Bronchial epithelial cell (primary cell): Measurements from ENCODE around the gene PPOX. TPM values are rescaled to one million over a fixed set of nuclear protein-coding genes. Genes with fewer than 3 reads are reported as not detected.

ENCODE experiments used
- DNase-seq: peaks from one replicate; pipeline ENCODE4 v3.0.0-alpha.2; 2010; ENCODE audit warnings: low read depth
- FAIRE-seq: peaks from 2 replicates; lab custom pipeline; 2011; peaks lifted over from hg19 to GRCh38; lab: Jason Lieb, UNC
- H3K27me3 ChIP-seq: 2 replicates; pipeline ENCODE4 v1.5.1; 2011; ENCODE audit warnings: low read length; ENCODE audit not compliant: control insufficient read depth, insufficient read depth
- H3K36me3 ChIP-seq: 2 replicates; pipeline ENCODE4 v1.5.1; 2011; ENCODE audit warnings: low read length; ENCODE audit not compliant: control insufficient read depth, insufficient read depth
- H3K4me3 ChIP-seq: 2 replicates; pipeline ENCODE4 v1.5.1; 2011; ENCODE audit warnings: mild to moderate bottlenecking, low read depth, low read length, control low read depth
- total RNA-seq: library from RNA; depleted of rRNA; stranded (reverse); fragments of >200 nt; gene quantifications from 2 replicates; pipeline ENCODE4 v1.2.1, GENCODE V29; 2014
- TF ChIP-seq, protein P1 (sequence below): IDR thresholded peaks from 2 replicates; pipeline ENCODE4 v1.5.1; 2011; ENCODE audit warnings: mild to moderate bottlenecking, moderate library complexity, low read length, control low read depth, inconsistent platforms; ENCODE audit not compliant: insufficient read depth, severe bottlenecking

Gene PPOX
- total RNA-seq, 1 donor from 2014 or later = 10.0 TPM

DNA sequence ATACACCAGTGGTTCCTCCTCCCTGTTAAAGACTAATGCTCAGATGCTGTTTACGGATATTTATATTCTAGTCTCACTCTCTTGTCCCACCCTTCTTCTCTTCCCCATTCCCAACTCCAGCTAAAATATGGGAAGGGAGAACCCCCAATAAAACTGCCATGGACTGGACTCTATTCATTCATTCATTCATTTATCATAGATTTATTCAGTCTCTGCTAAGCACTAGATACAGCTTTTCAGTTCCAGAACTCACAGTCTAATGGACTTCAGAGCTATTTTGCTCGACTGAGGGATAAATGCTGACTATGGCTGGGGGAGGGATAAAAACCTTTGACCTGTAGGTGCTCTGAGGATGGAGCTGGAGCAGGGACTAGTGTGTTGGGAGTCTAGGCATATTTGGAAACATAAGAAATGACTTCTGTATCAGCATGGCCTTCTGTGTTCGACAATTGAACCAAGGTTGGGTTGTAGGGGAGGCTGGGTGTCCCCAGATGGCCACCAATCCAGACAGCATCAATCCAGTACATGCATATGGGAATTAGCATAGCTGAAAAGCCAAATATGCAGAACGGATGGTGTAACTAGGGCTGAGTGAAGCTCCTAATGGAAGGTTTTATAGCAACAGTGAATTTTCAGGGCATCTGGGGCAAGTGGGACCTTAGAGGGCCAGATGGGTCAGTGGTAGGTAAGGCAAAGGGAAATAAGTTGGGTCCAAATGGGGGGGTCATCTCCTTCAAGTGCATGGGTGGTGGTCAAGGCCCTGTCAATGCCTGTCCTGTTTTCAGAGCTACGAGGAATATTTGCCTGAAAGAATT, 53.1 kb downstream of the PPOX start:
- Histone ChIP-seq H3K36me3 (no peaks in the 10 kb centered on the region), H3K4me3 (no peak overlapping the region), H3K27me3 (no peaks in the 10 kb centered on the region)
- DNase-seq (no peak), FAIRE-seq (no peak)
- TF ChIP-seq, protein P1, sequence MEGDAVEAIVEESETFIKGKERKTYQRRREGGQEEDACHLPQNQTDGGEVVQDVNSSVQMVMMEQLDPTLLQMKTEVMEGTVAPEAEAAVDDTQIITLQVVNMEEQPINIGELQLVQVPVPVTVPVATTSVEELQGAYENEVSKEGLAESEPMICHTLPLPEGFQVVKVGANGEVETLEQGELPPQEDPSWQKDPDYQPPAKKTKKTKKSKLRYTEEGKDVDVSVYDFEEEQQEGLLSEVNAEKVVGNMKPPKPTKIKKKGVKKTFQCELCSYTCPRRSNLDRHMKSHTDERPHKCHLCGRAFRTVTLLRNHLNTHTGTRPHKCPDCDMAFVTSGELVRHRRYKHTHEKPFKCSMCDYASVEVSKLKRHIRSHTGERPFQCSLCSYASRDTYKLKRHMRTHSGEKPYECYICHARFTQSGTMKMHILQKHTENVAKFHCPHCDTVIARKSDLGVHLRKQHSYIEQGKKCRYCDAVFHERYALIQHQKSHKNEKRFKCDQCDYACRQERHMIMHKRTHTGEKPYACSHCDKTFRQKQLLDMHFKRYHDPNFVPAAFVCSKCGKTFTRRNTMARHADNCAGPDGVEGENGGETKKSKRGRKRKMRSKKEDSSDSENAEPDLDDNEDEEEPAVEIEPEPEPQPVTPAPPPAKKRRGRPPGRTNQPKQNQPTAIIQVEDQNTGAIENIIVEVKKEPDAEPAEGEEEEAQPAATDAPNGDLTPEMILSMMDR = no peak

DNA sequence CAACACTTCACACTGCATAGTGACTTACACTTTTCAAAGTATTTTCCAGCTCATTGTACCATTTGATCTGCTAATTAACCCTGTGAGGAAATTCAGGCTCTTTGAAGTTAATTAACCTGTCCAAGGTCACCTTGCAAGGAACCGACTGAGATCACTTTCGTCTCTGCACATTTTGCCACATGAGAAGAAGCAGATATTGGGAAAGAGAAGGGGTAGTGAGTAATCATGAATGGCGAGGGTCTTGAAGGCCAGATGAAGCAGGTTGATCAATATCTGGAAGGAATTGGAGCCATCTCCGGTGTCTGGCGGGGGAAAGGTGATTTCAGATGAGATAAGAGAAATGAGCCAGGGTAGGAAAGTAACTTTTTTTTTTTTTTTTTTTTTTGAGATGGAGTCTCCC, 53.8 kb downstream of the PPOX start:
- FAIRE-seq (no peak), DNase-seq (no peak)
- no peaks in the 10 kb centered on the region for H3K27me3 ChIP-seq
- TF ChIP-seq, protein P1 = no peak
- H3K4me3 ChIP-seq = no peak overlapping the region
- no peaks in the 10 kb centered on the region for H3K36me3 ChIP-seq

Other genes with a start within 250 kb of the PPOX start
- gene ITLN2, start 211.6 kb upstream of the PPOX start, total RNA-seq = 0.26 TPM in 1 of 2 replicates, not detected in the other
- 269 and 280 TPM in 2 replicates for gene F11R, start 145.3 kb upstream of the PPOX start, total RNA-seq
- gene TSTD1, start 127.5 kb upstream of the PPOX start, total RNA-seq = 55.5 and 87.1 TPM in 2 replicates
- gene USF1, start 120.4 kb upstream of the PPOX start, total RNA-seq = 58.4 and 70.2 TPM in 2 replicates
- 1.3 and 3.1 TPM in 2 replicates for gene ARHGAP30, start 96.5 kb upstream of the PPOX start, total RNA-seq
- gene NECTIN4, start 76.9 kb upstream of the PPOX start, total RNA-seq = 108 and 200 TPM in 2 replicates
- 1.3 and 5.0 TPM in 2 replicates for gene KLHDC9, start 68.1 kb upstream of the PPOX start, total RNA-seq
- 204 and 224 TPM in 2 replicates for gene PFDN2, start 48.4 kb upstream of the PPOX start, total RNA-seq
- 40.5 and 58.2 TPM in 2 replicates for gene NIT1, start 48.3 kb upstream of the PPOX start, total RNA-seq
- 26.9 and 31.9 TPM in 2 replicates for gene DEDD, start 33.8 kb upstream of the PPOX start, total RNA-seq
- 93.5 and 94.3 TPM in 2 replicates for gene UFC1, start 12.4 kb upstream of the PPOX start, total RNA-seq
- gene USP21, start 6.9 kb upstream of the PPOX start, total RNA-seq = 3.9 and 4.7 TPM in 2 replicates
- gene B4GALT3, start 11.1 kb downstream of the PPOX start, total RNA-seq = 11.5 and 12.9 TPM in 2 replicates
- under 0.01 TPM in 1 of 2 replicates, not detected in the other for gene ADAMTS4, start 32.6 kb downstream of the PPOX start, total RNA-seq
- gene NDUFS2, start 35.9 kb downstream of the PPOX start, total RNA-seq = 131 and 132 TPM in 2 replicates
- gene FCER1G, start 48.9 kb downstream of the PPOX start, total RNA-seq = 0.26 TPM in 2 replicates
- not detected in 2 replicates for gene APOA2, start 57.2 kb downstream of the PPOX start, total RNA-seq
- gene TOMM40L, start 59.6 kb downstream of the PPOX start, total RNA-seq = 7.8 and 10.8 TPM in 2 replicates
- not detected in 2 replicates for gene NR1I3, start 71.8 kb downstream of the PPOX start, total RNA-seq
- 0.26 and 3.5 TPM in 2 replicates for gene PCP4L1, start 92.3 kb downstream of the PPOX start, total RNA-seq
- gene MPZ, start 143.5 kb downstream of the PPOX start, total RNA-seq = under 0.01 and 0.13 TPM in 2 replicates
- gene SDHC, start 148.0 kb downstream of the PPOX start, total RNA-seq = 14.8 and 15.0 TPM in 2 replicates
- gene CFAP126, start 201.4 kb downstream of the PPOX start, total RNA-seq = not detected in 2 replicates